Activated T-cell treated with anti-CD3 and anti-CD28 coated beads for 24 hours (primary cell): ENCODE measurements around the gene ATAD3B.
A peak's percentile ranks its signal among the peaks of the same experiment; 100 is the strongest.
"Not testable (repeated sequence)": the region's sequence is repeated elsewhere in the genome, so short reads cannot be mapped to it uniquely, and the experiment has no call there.

Source experiments
- DNase-seq: peaks from one replicate; pipeline ENCODE4 v3.0.0-alpha.2; 2020; ENCODE audit warnings: low read depth

ATAD3B gene

DNA sequence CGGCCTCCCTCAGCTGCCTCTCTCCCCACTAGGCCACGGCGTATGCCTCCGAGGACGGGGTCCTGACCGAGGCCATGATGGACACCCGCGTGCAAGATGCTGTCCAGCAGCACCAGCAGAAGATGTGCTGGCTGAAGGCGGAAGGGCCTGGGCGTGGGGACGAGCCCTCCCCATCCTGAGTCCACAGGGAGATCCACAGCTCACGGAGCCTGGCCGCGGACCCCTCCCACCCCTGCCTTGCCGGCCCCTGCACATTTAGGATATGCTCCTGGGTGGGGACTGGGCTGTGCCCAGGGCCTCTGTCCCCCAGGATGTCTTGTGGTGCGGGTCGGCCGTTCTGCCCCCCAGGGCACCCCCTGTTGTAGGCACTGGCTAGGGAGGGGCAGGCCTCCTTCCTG, 62.3 kb downstream of the ATAD3B start:
- DNase-seq: not testable (repeated sequence)

DNA sequence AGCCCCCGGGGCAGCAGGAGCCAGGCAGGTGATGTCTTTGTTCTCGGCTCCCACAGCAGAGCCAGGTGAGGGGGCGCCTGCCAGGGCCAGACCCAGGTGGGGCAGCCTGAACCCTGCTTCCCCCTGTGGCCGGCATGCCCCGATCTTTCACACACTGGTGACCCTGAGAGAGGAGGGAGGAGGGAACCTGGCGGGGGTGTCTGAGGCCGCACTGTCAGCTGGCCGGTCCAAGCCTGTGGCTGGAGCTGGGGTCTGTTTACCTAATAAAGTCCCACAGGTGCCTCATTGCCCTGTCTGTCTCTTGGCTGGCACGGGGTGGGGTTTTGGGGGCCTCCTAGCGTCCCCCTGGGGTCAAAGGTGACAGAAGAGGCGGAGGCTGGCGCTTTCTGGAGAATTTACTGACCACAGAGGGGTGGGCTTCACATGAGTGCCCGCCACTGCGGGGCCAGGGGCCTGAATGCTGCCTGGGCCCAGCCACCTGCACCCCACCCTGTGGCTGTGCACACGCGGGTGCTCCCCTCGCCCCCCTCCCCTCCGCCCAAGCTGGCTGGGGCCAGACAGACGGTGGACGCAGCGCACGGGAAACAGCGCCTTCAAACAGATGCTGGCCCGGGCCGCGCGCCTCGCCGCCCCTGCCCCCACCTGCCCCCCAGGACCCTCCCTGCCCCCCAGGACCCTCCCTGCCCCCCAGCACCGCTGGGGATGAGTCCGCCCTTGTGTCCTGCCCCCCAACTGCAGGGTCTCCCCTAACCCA, 63.0 kb downstream of the ATAD3B start:
- DNase-seq: no peak

DNA sequence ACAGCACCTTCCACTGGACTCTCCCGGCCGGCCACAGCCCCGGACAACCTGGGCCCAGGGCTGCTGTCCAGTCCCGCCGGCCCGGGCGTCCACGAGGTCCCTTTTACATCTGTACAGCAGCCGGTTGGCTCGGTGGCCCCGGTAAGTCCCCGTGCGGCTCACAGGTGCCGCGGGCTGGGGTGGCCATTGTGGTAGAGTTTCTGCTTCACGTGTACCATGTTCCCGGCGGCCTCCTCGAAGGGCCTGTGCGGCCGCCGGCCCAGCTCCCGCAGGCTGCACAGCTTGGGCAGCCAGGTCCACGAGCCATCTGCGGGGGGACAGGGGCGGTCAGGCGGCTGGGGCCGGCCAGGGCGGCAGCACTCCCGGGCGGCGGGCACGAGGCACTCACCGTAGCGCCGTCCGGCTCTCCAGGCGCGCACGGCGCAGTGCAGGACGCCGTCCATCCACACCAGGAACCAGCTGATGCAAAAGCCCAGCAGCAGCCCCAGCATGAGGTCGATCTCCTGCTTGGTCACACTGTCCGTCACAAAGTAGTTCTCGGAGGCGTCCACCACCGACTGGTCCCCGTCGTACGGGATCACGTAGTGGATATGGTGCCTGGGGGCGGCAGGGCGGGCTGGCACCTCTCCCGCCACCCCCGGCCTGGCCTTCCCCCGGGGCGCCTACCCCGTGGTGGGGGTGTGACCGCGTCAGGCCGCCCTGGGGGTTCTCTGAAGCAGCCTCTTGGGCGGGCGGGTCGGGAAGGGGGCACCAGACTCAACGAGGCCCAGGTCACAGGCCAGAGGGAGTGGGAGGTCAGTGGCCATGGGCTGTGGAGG, 63.8 kb downstream of the ATAD3B start:
- no peak for DNase-seq

GRCh38 chr1:1536019-1536937, 64.7 kb downstream of the ATAD3B start:
- no peak for DNase-seq

DNA sequence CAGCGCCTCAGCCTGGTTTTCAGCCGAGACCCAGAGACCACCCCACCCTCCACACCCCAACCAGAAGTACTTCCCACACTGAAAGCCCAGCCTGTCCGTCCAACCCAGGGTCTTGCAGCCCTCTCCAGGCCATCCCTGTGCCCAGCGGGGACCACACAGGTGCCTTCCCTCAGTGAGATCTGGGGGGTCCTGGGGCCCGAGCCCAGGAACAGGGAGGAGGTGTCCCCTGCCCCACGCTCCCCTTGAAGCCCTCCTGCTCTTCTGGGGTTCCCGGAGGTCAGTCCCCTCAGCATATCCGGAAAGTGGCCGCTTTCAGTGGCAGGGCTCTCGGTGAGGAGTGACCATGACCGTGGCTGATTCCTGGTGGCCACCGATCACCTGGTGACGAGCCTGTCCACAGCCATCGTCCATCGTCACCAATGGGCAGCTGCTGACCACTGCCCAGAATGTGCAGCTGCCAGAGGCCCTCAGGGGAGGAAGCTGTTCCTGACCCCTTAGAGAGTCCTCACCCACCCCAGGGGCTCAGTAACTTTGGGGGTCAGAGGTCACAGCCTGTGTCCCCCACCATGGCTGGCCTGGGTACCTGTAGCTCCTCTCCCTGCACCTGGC, 65.5 kb downstream of the ATAD3B start:
- no peak for DNase-seq

- DNase-seq: no peak
These were observed 66.2 kb downstream of the ATAD3B start for GRCh38 chr1:1537626-1538250.

DNA sequence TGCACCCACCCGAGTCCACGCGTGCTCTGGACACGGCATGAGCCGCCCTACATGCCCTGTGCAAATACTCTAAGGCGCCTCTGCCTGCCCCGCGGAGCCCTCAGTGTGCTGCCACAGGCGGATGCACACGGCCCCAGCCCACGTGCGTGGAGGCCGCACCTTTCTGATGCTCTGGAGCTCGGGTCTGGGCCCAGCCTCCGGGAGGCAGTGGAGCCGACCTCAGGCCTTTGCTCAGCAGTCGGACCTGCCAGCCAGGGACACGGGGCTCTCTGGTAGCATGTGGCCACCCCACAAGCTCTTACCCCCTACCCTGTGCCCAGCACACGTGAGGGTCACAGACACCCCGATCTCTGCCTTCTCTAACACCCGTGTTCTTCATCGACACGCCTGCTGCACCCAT, 66.8 kb downstream of the ATAD3B start:
- DNase-seq: no peak

DNA sequence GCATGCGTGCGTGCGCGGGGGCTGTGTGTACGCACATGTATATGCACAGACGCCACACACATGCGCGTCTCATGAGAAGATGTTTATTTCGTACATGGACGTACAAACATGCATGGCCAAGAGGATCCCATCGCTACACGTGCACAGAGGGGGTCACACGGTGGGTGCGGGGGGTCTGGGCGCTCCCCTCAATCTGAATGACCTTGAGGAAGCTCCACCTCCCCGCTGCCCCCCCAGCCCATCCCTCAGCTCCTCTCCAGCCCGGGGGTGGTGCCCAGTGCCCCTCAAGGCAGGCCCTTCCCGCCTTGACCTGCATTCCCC, 67.4 kb downstream of the ATAD3B start:
- DNase-seq: no peak

- DNase-seq: no peak
These were observed 67.9 kb downstream of the ATAD3B start for GRCh38 chr1:1539310-1540089.

- peak; percentile 44 for DNase-seq
These were observed 68.7 kb downstream of the ATAD3B start, which contains the start of gene TMEM240 for GRCh38 chr1:1540090-1540817. Gene TMEM240 (minus strand): TSS chr1:1540624. CDS start chr1:1540346, 278 bp downstream.

DNA sequence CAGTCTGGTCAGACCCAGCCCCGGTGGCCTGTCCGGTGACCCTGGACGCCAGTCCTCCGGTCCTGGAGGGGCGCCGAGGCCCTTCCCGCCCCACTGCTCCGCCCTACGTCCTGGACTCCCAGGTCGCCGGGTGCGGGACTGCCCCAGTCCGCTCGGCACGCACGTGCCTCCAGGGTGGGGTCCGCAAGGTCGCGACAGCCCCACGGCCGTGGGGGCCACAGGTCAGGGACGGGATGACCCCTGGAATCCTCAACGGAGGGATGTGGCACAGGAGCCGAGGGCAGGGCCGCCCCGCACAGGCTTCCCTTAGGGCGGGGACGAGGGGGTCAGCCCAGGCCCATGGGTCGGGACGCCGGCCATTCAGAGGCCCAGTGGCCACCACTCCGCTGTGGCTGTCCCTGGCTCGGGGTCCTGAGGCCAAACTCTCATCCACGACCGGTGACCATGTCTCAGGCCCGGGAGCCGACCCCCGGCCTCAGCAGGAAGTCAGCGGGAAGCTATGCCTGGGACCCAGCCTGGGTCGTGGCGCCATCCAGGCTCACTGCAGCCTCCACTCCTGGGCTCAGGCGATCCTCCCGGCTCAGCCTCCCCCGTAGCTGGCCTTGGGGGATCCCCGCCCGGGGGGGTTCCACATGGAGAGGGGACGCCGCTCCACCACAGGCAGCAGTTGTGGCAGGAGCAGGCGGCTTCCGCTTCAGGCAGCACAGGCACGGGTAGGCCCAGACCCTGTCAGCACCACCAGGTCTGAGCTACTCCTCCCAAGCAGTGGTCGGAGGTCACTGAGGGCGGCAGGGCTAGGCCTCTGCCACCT, 69.5 kb downstream of the ATAD3B start:
- no peak for DNase-seq

GRCh38 chr1:1541956-1542765, 70.6 kb downstream of the ATAD3B start:
- DNase-seq: no peak

DNA sequence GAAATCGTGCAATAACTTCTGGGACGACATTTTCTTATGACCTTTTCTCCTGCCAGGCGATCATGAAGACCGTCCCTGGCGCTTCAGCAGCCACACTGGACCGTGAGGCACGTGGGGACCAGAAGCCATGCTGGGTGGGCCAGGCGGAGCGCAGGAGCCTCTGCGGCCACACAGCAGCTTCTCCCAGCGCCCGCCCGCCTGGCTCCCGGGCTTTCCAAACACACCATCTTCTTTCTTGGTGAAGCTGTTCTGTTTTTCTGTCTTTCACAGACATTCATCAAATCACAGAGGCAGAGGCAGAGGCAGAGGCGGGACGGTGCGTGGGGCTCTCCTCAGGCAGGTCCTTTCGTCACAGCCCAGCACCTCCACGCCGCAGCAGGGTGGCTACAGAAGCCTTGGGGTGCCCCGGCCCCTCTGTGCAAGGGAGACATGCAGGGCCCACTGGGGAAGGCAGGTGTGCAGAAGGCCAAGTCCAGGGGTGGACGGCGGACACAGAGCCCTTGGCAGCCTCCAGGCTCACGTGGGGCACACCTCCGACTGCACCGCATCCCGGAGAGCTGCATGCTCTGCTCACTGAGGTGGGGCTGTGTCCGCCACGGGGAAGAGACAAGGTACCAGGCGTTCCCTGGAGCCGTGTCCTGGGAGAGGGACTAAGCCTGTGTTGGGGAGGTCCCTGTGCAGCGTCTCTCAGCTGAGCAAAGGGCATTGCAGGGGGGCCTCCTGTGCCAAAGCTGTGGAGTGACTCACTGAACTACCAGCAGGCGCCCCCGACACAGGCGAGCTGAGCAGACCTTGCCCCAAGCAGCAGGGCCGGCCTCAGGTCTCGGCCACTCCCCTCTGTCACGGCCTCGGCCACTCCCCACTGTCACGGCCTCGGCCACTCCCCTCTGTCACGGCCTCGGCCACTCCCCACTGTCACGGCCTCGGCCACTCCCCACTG, 71.5 kb downstream of the ATAD3B start:
- DNase-seq: no peak

- DNase-seq: no peak
These were observed 72.1 kb downstream of the ATAD3B start for GRCh38 chr1:1543706-1544099.

DNA sequence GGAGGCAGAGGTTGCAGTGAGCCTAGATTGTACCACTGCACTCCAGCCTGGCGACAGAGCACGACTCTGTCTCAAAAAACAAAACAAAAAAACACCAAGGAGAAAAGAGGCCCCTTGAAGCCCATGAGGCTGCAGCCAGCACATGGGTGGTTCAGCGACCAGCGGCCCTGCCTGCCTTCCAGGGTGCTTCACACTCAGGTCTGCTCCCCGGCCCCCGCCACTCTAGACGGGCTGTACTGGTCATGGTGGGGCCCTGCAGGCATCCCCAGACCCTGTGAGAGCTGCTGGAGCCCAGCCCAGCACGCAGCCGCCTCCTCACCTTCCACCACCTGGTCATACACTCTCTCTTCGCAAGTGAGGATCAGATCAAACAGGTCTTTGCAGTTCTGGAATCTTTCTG, 73.0 kb downstream of the ATAD3B start:
- DNase-seq: no peak
